ENCODE data around the gene OVAAL. TPM values are rescaled to one million over a fixed set of nuclear protein-coding genes. Genes with fewer than 3 reads are reported as not detected.

Gene OVAAL
- total RNA-seq, 1 donor from 2014 or later, result 5.3 TPM

DNA sequence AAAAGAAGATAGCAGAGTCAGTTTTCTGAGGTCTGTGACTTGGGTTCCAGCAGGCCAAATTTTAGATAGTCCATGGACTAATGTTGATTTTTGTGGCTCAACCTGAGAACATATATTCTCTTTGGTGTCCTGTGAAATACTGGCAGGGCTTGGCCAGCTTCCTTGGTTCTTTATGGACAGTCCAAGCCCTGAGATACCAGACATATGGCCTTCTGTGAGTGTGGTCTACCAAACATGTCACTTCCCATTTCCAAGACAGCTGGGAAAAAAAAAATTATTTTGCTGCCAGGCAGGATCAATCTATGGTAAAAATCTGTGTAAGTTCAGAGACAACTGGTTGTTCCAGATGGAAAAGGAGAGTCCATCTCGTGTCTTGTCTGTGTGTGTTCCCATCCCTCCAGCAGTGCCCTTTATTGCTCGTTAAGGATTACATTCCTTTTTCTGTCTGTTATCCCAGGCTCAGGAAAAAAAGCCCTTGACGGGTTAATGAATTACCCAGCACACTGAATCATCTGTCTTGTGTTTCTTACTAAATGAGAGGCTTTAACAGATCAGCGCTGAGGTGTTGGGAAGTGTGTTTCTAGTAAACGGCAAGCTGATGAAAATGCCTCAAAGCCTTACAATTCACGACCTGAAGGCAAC, 39.7 kb downstream of the OVAAL start:
- H3K9me3 ChIP-seq (replicated peaks), result no peaks in the 10 kb centered on the region
- H3K36me3 ChIP-seq, result no peaks in the 10 kb centered on the region
- intact Hi-C loops (cut with micrococcal nuclease), result no loop called here
- DNase-seq, result no peak
- no peaks in the 10 kb centered on the region for H3K27me3 ChIP-seq (ENCODE audit: low read depth)
- peaks cover 33% of the 10 kb centered on the region for H3K4me1 ChIP-seq
- TF ChIP-seq, protein P1, sequence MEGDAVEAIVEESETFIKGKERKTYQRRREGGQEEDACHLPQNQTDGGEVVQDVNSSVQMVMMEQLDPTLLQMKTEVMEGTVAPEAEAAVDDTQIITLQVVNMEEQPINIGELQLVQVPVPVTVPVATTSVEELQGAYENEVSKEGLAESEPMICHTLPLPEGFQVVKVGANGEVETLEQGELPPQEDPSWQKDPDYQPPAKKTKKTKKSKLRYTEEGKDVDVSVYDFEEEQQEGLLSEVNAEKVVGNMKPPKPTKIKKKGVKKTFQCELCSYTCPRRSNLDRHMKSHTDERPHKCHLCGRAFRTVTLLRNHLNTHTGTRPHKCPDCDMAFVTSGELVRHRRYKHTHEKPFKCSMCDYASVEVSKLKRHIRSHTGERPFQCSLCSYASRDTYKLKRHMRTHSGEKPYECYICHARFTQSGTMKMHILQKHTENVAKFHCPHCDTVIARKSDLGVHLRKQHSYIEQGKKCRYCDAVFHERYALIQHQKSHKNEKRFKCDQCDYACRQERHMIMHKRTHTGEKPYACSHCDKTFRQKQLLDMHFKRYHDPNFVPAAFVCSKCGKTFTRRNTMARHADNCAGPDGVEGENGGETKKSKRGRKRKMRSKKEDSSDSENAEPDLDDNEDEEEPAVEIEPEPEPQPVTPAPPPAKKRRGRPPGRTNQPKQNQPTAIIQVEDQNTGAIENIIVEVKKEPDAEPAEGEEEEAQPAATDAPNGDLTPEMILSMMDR (IDR thresholded peaks at IDR 0.05; ENCODE audit: borderline replicate concordance), result no peak
- H3K4me3 ChIP-seq, result no peak overlapping the region
- H3K27ac ChIP-seq (replicated peaks), result no peak overlapping the region

DNA sequence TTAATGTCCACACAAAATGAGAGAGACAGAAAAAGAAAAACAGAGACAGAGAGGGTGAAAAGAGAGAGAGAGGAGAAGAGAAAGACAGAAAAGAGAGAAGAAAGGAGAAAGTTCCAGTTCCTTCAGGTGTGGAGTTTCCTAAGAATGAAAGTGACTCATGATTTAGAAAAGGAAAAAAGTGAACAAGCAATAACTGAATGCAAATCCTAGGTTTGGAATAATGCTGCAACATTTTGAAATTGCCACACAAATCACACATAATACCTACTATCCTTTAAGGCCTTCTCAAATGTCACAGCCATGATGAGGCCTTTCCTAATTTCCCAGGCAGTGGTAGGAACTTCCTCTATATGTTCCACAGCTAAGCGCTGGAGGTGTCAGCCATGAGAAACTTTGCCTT, 41.6 kb downstream of the OVAAL start:
- H3K9me3 ChIP-seq (replicated peaks), result no peaks in the 10 kb centered on the region
- no peaks in the 10 kb centered on the region for H3K36me3 ChIP-seq
- TF ChIP-seq, protein P1 (IDR thresholded peaks at IDR 0.05; ENCODE audit: borderline replicate concordance), result no peak
- DNase-seq, result no peak
- intact Hi-C loops (cut with micrococcal nuclease), result no loop called here
- H3K4me1 ChIP-seq, result peaks cover 32% of the 10 kb centered on the region
- no peak overlapping the region for H3K27ac ChIP-seq (replicated peaks)
- H3K27me3 ChIP-seq (ENCODE audit: low read depth), result no peaks in the 10 kb centered on the region
- no peak overlapping the region for H3K4me3 ChIP-seq

DNA sequence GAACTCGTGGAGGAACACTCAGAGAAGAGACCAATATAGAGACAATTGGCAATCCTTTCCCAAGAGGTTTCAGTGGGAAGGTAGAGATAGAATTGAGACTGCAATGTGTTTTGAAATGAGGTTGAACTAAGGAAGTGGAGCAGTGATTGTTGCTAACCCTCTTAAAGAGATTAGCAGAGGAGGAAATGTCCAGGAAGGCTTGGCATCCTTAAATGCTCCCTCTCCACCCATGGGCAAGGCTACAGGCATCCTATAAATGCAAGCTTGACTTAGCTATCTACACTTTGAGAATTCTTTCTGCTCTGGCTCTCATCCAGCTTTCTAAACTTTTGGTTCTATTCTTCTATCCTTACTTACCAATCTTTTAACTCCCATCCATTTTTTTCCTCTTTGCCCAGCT, 42.7 kb downstream of the OVAAL start:
- no peaks in the 10 kb centered on the region for H3K27me3 ChIP-seq (ENCODE audit: low read depth)
- H3K4me3 ChIP-seq, result no peak overlapping the region
- no peak for DNase-seq
- no peaks in the 10 kb centered on the region for H3K9me3 ChIP-seq (replicated peaks)
- TF ChIP-seq, protein P1 (IDR thresholded peaks at IDR 0.05; ENCODE audit: borderline replicate concordance), result no peak
- peak overlapping the region; percentile 32 for H3K27ac ChIP-seq (replicated peaks)
- intact Hi-C loops (cut with micrococcal nuclease), result no loop called here
- no peaks in the 10 kb centered on the region for H3K36me3 ChIP-seq
- H3K4me1 ChIP-seq, result peaks cover 32% of the 10 kb centered on the region

DNA sequence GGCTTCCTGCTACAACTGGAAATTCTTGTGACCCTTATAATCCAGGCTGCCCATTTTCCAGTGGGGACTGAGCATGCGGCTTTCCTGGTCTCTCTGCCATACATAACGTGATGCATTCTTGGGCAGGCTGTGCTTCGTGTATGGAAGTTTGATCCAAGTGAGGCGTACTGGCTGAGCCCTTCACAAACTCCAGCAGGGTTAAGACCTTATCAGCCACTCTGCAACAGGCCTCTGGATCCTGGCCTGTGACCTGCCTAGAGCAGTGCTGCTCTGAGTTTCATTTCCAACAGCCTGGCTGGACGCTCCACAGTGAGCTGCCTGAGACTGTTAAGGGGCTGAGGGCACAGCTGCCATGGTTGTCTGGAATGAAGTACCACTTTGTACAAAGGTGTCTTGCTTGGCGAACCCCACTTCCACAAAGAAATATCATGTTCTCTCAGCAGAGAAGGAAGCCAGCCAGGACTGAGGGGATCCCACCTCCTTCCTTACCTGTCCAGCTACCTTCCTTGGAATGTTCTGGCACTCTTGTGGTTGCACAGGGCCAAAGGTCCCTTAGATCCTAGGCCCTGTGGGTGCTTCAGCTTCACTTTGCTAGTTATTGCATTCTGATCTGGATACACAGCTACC, 44.6 kb downstream of the OVAAL start:
- peak overlapping the region; percentile 85 for H3K27ac ChIP-seq (replicated peaks)
- intact Hi-C loops (cut with micrococcal nuclease), result no loop called here
- no peaks in the 10 kb centered on the region for H3K9me3 ChIP-seq (replicated peaks)
- DNase-seq, result peak; percentile 40
- H3K36me3 ChIP-seq, result no peaks in the 10 kb centered on the region
- H3K27me3 ChIP-seq (ENCODE audit: low read depth), result no peaks in the 10 kb centered on the region
- TF ChIP-seq, protein P1 (IDR thresholded peaks at IDR 0.05; ENCODE audit: borderline replicate concordance), result no peak
- H3K4me3 ChIP-seq, result no peak overlapping the region
- H3K4me1 ChIP-seq, result peaks cover 32% of the 10 kb centered on the region

DNA sequence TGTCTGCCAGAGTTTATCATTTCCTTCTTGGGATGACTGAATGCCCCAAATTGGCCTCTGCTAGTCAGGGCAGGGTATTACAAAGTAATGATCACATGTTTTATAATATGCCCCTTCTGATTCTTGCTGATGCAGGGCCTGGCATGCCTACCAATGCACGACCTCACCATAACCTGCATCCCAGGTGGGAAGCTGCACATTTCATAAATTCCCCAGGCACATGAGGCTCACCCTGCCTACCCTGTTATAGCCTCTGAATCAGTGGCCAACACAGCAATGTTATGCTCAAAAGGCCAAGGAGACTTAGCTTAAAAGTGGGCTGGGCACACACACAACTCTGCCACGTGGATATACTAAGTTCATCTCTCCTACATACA, 45.1 kb downstream of the OVAAL start:
- Histone ChIP-seq H3K27ac (replicated peaks) (peak overlapping the region; percentile 85), H3K4me3 (no peak overlapping the region), H3K36me3 (no peaks in the 10 kb centered on the region), H3K27me3 (ENCODE audit: low read depth) (no peaks in the 10 kb centered on the region), H3K4me1 (peaks cover 32% of the 10 kb centered on the region), H3K9me3 (replicated peaks) (no peaks in the 10 kb centered on the region)
- TF ChIP-seq, protein P1 (IDR thresholded peaks at IDR 0.05; ENCODE audit: borderline replicate concordance), result no peak
- no peak for DNase-seq
- intact Hi-C loops (cut with micrococcal nuclease), result no loop called here

Measured in left ventricle myocardium inferior (tissue), 1 donor.